NCI-H2171 treated with DMSO at 0.1 percent for 48 hours (cell line): ENCODE data around the gene TMEM178B.
"Not testable (repeated sequence)": the region's sequence is repeated elsewhere in the genome, so short reads cannot be mapped to it uniquely, and the experiment has no call there.

Source experiments
- DNase-seq: peaks from one replicate; lab custom pipeline; 2025; lab: John Stamatoyannopoulos, UW

Gene TMEM178B

GRCh38 chr7:141073641-141074161, at the start of gene TMEM178B:
Gene TMEM178B (plus strand): TSS chr7:141074064.
- peak; percentile 48 for DNase-seq

GRCh38 chr7:141024668-141025067, 49.2 kb upstream of the TMEM178B start:
- no peak for DNase-seq

- DNase-seq: no peak
Measured at GRCh38 chr7:141027043-141027442, 46.8 kb upstream of the TMEM178B start.

- DNase-seq: no peak
Measured at GRCh38 chr7:141028767-141029166, 45.1 kb upstream of the TMEM178B start.

GRCh38 chr7:141032539-141033323, 41.1 kb upstream of the TMEM178B start:
- DNase-seq: peak; percentile 16

- not testable (repeated sequence) for DNase-seq
Measured at GRCh38 chr7:141038100-141038499, 35.8 kb upstream of the TMEM178B start.

GRCh38 chr7:141039376-141039775, 34.5 kb upstream of the TMEM178B start:
- peak; percentile 2 for DNase-seq

- no peak for DNase-seq
Measured at GRCh38 chr7:141042222-141043193, 31.4 kb upstream of the TMEM178B start.

- DNase-seq: no peak
Measured at GRCh38 chr7:141043616-141044015, 30.2 kb upstream of the TMEM178B start.

- DNase-seq: no peak
Measured at GRCh38 chr7:141045126-141045841, 28.6 kb upstream of the TMEM178B start.

GRCh38 chr7:141045842-141046620, 27.8 kb upstream of the TMEM178B start:
- DNase-seq: no peak

GRCh38 chr7:141053626-141054025, 20.2 kb upstream of the TMEM178B start:
- DNase-seq: no peak

GRCh38 chr7:141055146-141055545, 18.7 kb upstream of the TMEM178B start:
- no peak for DNase-seq

GRCh38 chr7:141057788-141058187, 16.1 kb upstream of the TMEM178B start:
- no peak for DNase-seq

- DNase-seq: peak; percentile 22
Measured at GRCh38 chr7:141067856-141068255, 6.0 kb upstream of the TMEM178B start.

GRCh38 chr7:141071260-141071854, 2.5 kb upstream of the TMEM178B start:
- DNase-seq: peak; percentile 92

GRCh38 chr7:141071855-141072547, 1.9 kb upstream of the TMEM178B start:
- DNase-seq: peak; percentile 69

GRCh38 chr7:141072548-141073172, 1.2 kb upstream of the TMEM178B start:
- DNase-seq: peak; percentile 84

GRCh38 chr7:141073173-141073640, 657 bp upstream of the TMEM178B start:
- DNase-seq: no peak
